ENCODE data around the gene PHACTR1. TPM values are rescaled to one million over a fixed set of nuclear protein-coding genes. Genes with fewer than 3 reads are reported as not detected.

Gene PHACTR1
- total and polyA plus RNA-seq, 4 donors = 0.31 to 1.5 (median 0.79) TPM

DNA sequence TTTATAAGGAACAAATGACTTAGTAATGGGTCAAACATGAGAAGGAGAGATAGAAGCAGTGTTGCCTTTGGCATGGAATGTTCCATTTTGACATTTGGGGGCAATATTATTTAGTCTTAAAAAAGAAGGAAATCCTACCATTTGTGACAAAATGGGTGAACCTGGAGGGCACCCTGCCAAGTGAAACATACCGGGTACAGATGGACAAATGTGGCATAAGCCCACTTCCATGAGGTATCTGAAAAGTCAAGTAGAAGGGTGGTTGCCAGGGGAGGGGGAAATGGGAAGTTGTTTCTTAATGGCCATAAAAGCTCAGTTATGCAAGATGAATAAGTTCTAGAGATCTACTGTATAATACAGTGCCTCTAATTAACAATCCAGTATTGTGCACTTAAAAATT, 342.5 kb downstream of the PHACTR1 start:
- Histone ChIP-seq H3K9ac (ENCODE audit: low read depth in 1 of 2, low read length in 2 of 2) (no peak overlapping the region), H3K9me3 (ENCODE audit: control insufficient read depth in 4 of 4, low read length in 3 of 4) (peaks cover 0 to 3% (median 0%) of the 10 kb centered on the region in 4 donors), H3K4me3 (ENCODE audit: low read depth in 1 of 3, low read length in 3 of 3) (no peak overlapping the region), H3K4me1 (ENCODE audit: control insufficient read depth in 4 of 4, insufficient read depth in 4 of 4, low read length in 3 of 4) (no peaks in the 10 kb centered on the region), H3K27me3 (ENCODE audit: control insufficient read depth in 4 of 4, insufficient read depth in 4 of 4, low read length in 3 of 4) (no peaks in the 10 kb centered on the region), H3K36me3 (ENCODE audit: control insufficient read depth in 4 of 4, insufficient read depth in 3 of 4, low read depth in 1 of 4, low read length in 3 of 4) (no peaks in the 10 kb centered on the region), H3K27ac (ENCODE audit: low read depth in 1 of 2, low read length in 2 of 2) (no peak overlapping the region)
- DNase-seq (ENCODE audit: low spot score) = no peak
- WGBS = 70% methylated on average over 1 of the region's 1 CpG
- TF ChIP-seq, protein P1, sequence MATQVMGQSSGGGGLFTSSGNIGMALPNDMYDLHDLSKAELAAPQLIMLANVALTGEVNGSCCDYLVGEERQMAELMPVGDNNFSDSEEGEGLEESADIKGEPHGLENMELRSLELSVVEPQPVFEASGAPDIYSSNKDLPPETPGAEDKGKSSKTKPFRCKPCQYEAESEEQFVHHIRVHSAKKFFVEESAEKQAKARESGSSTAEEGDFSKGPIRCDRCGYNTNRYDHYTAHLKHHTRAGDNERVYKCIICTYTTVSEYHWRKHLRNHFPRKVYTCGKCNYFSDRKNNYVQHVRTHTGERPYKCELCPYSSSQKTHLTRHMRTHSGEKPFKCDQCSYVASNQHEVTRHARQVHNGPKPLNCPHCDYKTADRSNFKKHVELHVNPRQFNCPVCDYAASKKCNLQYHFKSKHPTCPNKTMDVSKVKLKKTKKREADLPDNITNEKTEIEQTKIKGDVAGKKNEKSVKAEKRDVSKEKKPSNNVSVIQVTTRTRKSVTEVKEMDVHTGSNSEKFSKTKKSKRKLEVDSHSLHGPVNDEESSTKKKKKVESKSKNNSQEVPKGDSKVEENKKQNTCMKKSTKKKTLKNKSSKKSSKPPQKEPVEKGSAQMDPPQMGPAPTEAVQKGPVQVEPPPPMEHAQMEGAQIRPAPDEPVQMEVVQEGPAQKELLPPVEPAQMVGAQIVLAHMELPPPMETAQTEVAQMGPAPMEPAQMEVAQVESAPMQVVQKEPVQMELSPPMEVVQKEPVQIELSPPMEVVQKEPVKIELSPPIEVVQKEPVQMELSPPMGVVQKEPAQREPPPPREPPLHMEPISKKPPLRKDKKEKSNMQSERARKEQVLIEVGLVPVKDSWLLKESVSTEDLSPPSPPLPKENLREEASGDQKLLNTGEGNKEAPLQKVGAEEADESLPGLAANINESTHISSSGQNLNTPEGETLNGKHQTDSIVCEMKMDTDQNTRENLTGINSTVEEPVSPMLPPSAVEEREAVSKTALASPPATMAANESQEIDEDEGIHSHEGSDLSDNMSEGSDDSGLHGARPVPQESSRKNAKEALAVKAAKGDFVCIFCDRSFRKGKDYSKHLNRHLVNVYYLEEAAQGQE (IDR thresholded peaks at IDR 0.05) = no peak
- no peak for TF ChIP-seq NR2F2 (IDR thresholded peaks at IDR 0.05)
- no peak for TF ChIP-seq GABPA (IDR thresholded peaks at IDR 0.05 in 1 of 2, conservative IDR thresholded peaks at IDR 0.05 in 1 of 2)
- TF ChIP-seq, protein P2, sequence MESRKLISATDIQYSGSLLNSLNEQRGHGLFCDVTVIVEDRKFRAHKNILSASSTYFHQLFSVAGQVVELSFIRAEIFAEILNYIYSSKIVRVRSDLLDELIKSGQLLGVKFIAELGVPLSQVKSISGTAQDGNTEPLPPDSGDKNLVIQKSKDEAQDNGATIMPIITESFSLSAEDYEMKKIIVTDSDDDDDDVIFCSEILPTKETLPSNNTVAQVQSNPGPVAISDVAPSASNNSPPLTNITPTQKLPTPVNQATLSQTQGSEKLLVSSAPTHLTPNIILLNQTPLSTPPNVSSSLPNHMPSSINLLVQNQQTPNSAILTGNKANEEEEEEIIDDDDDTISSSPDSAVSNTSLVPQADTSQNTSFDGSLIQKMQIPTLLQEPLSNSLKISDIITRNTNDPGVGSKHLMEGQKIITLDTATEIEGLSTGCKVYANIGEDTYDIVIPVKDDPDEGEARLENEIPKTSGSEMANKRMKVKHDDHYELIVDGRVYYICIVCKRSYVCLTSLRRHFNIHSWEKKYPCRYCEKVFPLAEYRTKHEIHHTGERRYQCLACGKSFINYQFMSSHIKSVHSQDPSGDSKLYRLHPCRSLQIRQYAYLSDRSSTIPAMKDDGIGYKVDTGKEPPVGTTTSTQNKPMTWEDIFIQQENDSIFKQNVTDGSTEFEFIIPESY (IDR thresholded peaks at IDR 0.05) = no peak
- TF ChIP-seq HNF4G (IDR thresholded peaks at IDR 0.05) = no peak
- TF ChIP-seq FOXA2 (IDR thresholded peaks at IDR 0.05) = no peak
- no peak for TF ChIP-seq RXRA (IDR thresholded peaks at IDR 0.05)
- TF ChIP-seq, protein P3, sequence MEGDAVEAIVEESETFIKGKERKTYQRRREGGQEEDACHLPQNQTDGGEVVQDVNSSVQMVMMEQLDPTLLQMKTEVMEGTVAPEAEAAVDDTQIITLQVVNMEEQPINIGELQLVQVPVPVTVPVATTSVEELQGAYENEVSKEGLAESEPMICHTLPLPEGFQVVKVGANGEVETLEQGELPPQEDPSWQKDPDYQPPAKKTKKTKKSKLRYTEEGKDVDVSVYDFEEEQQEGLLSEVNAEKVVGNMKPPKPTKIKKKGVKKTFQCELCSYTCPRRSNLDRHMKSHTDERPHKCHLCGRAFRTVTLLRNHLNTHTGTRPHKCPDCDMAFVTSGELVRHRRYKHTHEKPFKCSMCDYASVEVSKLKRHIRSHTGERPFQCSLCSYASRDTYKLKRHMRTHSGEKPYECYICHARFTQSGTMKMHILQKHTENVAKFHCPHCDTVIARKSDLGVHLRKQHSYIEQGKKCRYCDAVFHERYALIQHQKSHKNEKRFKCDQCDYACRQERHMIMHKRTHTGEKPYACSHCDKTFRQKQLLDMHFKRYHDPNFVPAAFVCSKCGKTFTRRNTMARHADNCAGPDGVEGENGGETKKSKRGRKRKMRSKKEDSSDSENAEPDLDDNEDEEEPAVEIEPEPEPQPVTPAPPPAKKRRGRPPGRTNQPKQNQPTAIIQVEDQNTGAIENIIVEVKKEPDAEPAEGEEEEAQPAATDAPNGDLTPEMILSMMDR (IDR thresholded peaks at IDR 0.05; ENCODE audit: low read depth, low read length, missing input control) = no peak
- TF ChIP-seq EGR1 (IDR thresholded peaks at IDR 0.05; ENCODE audit: low read depth in 2 of 2) = no peak
- no peak for TF ChIP-seq RAD21 (IDR thresholded peaks at IDR 0.05)
- TF ChIP-seq SP1 (IDR thresholded peaks at IDR 0.05) = no peak
- TF ChIP-seq, protein P4, sequence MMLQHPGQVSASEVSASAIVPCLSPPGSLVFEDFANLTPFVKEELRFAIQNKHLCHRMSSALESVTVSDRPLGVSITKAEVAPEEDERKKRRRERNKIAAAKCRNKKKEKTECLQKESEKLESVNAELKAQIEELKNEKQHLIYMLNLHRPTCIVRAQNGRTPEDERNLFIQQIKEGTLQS (IDR thresholded peaks at IDR 0.05) = no peak
- no peak for TF ChIP-seq HNF4A (conservative IDR thresholded peaks at IDR 0.05)
- TF ChIP-seq JUND (IDR thresholded peaks at IDR 0.05) = no peak
- TF ChIP-seq YY1 (IDR thresholded peaks at IDR 0.05) = no peak
- no peak for TF ChIP-seq TAF1 (conservative IDR thresholded peaks at IDR 0.05)
- TF ChIP-seq, protein P5, sequence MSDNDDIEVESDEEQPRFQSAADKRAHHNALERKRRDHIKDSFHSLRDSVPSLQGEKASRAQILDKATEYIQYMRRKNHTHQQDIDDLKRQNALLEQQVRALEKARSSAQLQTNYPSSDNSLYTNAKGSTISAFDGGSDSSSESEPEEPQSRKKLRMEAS (IDR thresholded peaks at IDR 0.05) = no peak
- no peak for TF ChIP-seq FOXA1 (IDR thresholded peaks at IDR 0.05)

Measured in liver (tissue), 9 donors.